Germinal center (tissue), 1 donor: ENCODE results near the gene ASB7.
"Not testable (repeated sequence)": the region's sequence is repeated elsewhere in the genome, so short reads cannot be mapped to it uniquely, and the experiment has no call there.

Experiments used
- DNase-seq: peaks from one replicate; pipeline ENCODE4 v3.0.0; 2012; ENCODE audit warnings: mixed read lengths, low spot score

ASB7 gene

GRCh38 chr15:100651253-100651652 lies 48.9 kb downstream of the ASB7 start:
- DNase-seq = no peak

GRCh38 chr15:100652116-100652515 lies 49.7 kb downstream of the ASB7 start:
- DNase-seq = no peak

GRCh38 chr15:100653608-100654007 lies 51.2 kb downstream of the ASB7 start:
- no peak for DNase-seq

- DNase-seq = no peak
These were observed 56.5 kb downstream of the ASB7 start for GRCh38 chr15:100658895-100659294.

- DNase-seq = no peak
These were observed 58.8 kb downstream of the ASB7 start for GRCh38 chr15:100661156-100661555.

GRCh38 chr15:100663086-100663914 lies 60.9 kb downstream of the ASB7 start:
- peak; percentile 20 for DNase-seq

GRCh38 chr15:100663915-100664281 lies 61.5 kb downstream of the ASB7 start:
- DNase-seq = no peak

GRCh38 chr15:100665570-100665969 lies 63.2 kb downstream of the ASB7 start:
- no peak for DNase-seq

GRCh38 chr15:100667405-100668347 lies 65.3 kb downstream of the ASB7 start:
- DNase-seq = no peak

- DNase-seq = no peak
These were observed 66.0 kb downstream of the ASB7 start for GRCh38 chr15:100668348-100668745.

- no peak for DNase-seq
These were observed 66.9 kb downstream of the ASB7 start for GRCh38 chr15:100669260-100669659.

GRCh38 chr15:100670505-100671021 lies 68.2 kb downstream of the ASB7 start:
- DNase-seq = no peak

- DNase-seq = no peak
These were observed 68.8 kb downstream of the ASB7 start for GRCh38 chr15:100671124-100671680.

- DNase-seq = no peak
These were observed 69.6 kb downstream of the ASB7 start for GRCh38 chr15:100671858-100672543.

GRCh38 chr15:100672959-100673358 lies 70.6 kb downstream of the ASB7 start:
- DNase-seq = no peak

- not testable (repeated sequence) for DNase-seq
These were observed 76.8 kb downstream of the ASB7 start for GRCh38 chr15:100679151-100679550.

GRCh38 chr15:100680726-100681125 lies 78.3 kb downstream of the ASB7 start:
- no peak for DNase-seq

- no peak for DNase-seq
These were observed 79.0 kb downstream of the ASB7 start for GRCh38 chr15:100681335-100681746.

GRCh38 chr15:100682468-100682867 lies 80.1 kb downstream of the ASB7 start:
- no peak for DNase-seq

GRCh38 chr15:100683434-100683833 lies 81.0 kb downstream of the ASB7 start:
- no peak for DNase-seq

- no peak for DNase-seq
These were observed 82.2 kb downstream of the ASB7 start for GRCh38 chr15:100684591-100684990.
